HG03039 (cell line): ENCODE results near the gene TMEM123.
"Not testable (repeated sequence)": the region's sequence is repeated elsewhere in the genome, so short reads cannot be mapped to it uniquely, and the experiment has no call there.

ENCODE experiments used
- ATAC-seq: cut with Tn5 transposase; IDR thresholded peaks from one replicate; pipeline ENCODE4 v1.9.1; 2021; ENCODE audit warnings: mild to moderate bottlenecking, moderate library complexity; ENCODE audit not compliant: unreplicated experiment

TMEM123 gene

GRCh38 chr11:102449651-102450570, 2.7 kb downstream of the TMEM123 start:
- ATAC-seq: no peak

DNA sequence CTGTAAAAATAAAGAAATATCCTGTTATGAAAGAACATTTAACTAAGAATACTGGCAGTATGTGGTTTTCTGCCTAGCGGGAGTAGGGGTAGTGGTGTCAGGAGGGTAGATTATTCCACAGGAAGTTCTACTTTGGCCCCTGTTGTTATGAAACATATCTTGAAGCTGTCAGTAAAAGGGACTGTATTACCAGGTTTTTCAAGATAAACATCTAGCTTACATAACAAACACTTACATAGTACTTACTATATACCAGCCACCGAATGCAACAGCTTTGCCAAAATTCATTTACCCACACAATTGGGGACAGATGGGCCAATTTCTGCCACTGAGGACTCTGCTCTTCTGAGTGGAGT, 3.7 kb downstream of the TMEM123 start:
- ATAC-seq: no peak

DNA sequence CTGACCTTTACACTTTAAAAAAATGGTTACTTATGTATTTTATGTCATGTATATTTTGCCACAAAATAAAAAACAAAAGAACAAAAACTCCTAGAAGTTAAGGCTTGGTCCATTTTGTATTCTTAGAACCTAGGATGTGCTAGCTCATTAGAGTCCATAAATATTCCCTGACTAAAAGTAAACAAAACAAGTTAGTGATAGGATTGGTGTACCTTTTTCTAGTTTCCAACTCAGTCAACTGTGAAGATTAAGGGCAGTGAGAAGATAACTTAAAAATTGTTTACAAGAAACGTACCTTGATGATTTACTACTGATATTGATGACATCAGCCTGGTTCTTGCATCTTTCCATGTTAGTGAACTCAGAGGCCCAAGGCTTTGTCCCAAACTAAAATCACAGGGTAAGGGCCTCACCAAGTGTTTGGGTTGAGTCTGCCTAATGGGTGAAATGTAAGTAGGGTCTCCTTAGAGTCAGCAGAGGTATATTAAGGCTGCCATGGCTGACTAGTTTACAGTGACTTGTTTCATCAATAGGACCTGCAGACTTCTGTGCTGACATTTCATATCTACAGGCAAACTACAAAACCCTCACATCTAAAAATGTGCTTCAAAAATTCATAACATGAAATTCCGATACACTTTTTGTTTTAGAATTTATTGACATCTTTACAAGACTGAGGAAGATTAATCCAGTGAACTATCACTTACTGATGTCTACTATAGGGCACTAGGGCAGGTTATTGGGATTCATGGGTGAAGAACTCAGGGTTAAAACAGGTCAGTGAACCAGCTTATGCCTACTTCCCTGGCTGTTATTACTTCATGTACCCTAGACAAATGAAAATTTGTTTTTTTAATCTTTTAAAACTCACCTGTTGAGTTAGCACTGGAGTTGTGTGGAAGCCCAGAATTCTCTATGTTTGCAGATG, 4.4 kb downstream of the TMEM123 start:
- no peak for ATAC-seq

DNA sequence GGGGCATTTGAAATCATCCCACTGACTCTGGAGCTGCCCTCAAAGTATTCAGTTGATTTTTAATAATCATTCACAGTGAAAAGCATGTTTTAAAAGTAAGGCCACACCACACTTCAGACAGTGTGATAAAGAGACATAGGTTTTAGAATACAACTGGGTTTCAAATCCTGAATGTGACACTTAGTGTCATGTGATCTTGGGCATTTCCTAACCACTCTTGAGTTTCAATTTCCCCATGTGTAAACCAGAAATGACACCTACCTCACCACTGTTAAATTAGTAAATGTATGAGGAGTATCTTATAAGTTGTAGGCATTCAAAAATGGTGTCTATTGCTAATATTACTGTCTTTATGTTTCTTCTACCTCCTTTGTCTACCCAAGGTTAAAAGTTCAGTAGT, 5.4 kb downstream of the TMEM123 start:
- no peak for ATAC-seq

GRCh38 chr11:102446606-102447005, 6.0 kb downstream of the TMEM123 start:
- ATAC-seq: no peak

DNA sequence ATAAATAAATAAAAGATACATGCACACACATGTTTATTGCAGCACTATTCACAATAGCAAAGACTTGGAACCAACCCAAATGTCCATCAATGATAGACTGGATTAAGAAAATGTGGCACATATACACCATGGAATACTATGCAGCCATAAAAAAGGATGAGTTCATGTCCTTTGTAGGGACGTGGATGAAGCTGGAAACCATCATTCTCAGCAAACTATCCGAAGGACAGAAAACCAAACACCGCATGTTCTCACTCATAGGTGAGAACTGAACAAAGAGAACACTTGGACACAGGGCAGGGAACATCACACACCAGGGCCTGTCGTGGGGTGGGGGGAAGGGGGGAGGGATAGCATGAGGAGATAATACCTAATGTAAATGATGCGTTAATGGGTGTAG, 7.9 kb downstream of the TMEM123 start:
- ATAC-seq: not testable (repeated sequence)

GRCh38 chr11:102444142-102444541, 8.4 kb downstream of the TMEM123 start:
- ATAC-seq: not testable (repeated sequence)

DNA sequence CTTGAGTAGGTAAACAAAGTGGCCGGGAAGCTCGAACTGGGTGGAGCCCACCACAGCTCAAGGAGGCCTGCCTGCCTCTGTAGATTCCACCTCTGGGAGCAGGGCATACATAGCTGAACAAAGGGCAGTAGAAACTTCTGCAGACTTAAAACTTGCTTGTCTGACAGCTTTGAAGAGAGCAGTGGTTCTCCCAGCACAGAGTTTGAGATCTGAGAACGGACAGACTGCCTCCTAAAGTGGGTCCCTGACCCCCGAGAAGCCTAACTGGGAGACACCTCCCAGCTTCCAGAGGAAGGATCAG, 13.6 kb downstream of the TMEM123 start:
- ATAC-seq: not testable (repeated sequence)

DNA sequence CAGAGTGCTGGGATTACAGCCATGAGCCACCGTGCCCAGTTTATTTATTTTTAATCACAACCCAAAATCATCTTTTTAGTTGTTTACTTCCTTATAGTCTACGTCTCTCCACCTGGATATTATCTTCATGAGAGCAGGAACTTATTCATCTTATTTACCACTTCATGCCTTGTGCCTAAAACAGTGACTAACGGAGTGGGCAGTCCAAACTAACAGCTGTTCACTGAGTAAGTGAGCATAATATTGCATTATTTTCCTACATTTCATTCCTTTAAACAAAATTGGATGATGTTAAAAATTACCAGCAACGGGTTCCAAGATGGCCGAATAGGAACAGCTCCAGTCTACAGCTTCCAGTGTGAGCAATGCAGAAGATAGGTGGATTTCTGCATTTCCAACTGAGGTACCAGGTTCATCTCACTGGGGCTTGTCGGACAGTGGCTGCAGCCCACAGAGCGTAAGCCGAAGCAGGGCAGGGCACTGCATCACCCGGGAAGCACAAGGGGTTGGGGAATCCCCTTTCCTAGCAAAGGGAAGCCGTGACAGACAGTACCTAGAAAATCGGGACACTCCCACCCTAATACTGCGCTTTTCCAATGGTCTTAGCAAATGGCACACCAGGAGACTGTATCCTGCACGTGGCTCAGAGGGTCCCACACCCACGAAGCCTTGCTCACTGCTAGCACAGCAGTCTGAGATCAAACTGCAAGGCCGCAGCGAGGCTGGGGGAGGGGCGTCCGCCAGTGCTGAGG, 14.1 kb downstream of the TMEM123 start:
- ATAC-seq: no peak

DNA sequence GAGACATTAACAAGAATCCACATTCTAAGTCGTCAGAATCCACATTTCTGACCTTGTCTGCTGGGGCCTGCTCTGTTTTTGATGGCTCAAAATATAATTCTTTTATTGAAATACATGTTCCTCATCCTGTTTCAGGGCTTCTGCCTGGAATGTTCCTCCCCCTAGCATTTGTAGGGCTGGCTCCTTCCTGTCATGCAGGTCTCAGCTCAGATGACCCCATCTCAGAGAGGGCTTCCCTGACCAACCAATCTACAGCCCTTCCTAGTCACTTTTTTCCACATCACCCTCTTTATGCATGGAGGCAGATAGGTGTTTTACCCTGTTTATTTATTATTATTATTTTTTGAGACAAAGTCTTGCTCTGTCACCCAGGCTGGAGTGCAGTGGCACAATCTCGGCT, 14.8 kb downstream of the TMEM123 start:
- no peak for ATAC-seq

GRCh38 chr11:102436976-102437375, 15.6 kb downstream of the TMEM123 start:
- no peak for ATAC-seq

DNA sequence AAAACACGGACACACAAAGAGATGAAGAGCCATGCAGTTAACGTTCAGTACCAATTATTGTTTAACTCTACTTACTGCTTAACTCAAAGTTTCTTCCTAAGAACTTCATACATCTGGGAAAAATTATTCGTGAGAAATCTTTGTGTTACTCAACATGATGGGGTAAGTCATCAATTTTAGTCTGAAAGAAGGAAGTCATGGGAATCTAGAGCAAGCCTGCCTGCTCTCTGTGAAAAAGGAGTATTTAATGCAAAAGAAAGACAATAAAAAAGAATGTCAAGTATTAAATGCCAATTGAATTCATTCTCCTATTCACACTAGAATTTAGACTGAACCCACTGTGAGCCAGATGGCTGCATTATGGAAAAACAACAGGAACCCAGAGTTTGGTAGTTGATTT, 16.0 kb downstream of the TMEM123 start:
- no peak for ATAC-seq

DNA sequence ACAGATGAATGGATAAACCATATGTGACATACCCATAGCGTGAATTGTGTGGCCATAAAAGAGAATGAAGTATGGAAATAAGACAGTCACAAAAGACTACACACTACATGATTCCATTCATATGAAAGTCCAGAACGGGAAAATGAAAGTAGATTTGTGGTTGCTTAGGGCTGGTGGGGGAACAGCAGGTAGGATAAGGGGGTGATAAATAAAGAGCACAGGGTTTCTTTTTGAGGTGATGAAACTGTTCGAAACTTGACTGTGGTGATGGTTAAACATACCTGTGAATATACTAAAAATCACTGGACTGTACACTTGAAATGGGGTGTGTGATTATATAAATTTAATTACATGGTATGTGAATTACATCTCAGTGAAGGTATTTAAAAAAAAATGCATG, 16.9 kb downstream of the TMEM123 start:
- no peak for ATAC-seq

DNA sequence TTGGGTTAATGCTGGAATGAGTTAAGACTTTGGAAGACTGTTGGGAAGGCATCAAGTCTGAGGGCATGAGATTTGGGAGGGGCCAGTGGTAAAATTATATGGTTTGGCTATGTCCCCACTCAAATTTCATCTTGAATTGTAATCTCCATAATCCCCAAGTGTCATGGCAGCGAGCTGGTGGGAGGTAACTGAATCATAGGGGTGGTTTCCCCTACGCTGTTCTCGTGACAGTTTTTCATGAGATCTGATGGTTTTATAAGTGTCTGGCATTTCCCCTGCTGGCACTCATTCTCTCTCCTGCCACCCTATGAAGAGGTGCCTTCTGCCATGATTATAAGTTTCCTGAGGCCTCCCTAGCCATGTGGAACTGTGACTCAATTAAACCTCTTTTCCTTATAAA, 19.0 kb downstream of the TMEM123 start:
- not testable (repeated sequence) for ATAC-seq

- not testable (repeated sequence) for ATAC-seq
Observed at GRCh38 chr11:102432560-102432959, 20.0 kb downstream of the TMEM123 start.

DNA sequence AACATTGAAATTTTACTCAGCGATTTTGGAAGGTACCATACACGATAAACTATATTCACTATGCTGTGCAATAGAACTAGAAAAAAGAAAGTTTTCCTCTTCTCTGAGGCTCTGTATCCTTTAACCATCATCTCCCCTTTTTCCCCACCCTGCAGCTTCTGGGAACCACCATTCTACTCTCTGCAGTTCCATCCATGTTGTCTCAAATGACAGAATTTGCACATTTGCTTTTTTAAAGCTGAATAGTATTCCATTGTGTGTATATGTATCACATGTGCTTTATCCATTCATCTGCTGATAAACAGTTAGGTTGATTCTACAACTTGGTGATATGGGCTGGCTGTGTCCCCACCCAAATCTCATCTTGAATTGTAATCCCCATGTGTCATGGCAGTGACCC, 21.2 kb downstream of the TMEM123 start:
- ATAC-seq: no peak

GRCh38 chr11:102430158-102430836, 22.3 kb downstream of the TMEM123 start:
- ATAC-seq: peak; percentile 87

DNA sequence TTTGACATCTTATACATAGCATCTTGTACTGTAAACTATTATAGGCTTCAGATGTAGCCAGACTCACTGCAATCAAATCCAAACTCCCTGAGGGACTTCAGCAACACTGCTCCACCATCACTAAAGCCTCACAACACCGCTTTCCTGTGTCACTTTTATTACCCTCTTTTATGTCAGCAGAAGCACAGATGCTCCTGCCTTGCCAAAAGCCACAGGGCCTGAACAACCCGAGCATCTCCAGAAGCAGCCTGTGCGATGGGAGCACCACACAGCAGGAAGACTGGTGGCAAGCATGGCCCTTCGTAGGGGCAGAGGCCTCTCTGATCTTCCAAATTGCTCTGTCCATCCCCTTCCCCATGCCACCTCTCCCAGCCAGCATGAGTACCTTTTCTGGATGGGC, 22.9 kb downstream of the TMEM123 start:
- ATAC-seq: no peak

DNA sequence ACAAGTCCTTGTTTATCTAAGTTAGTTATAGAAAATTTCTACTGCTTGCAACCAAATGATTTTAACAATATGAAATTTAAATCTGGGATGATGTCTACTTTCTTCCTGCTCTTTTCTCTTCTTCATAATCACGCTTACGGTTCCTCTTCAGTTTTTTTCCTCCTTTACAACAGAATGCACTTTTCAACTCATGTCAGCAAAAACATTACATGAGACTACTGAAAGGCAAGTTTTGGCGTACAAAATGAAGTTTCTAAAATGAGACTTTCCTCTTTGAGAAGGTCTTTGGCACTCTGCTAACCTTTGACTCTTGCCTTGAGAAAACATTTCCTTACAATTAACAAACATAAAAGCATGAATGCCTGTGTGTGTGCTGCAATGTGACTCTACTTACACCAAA, 23.3 kb downstream of the TMEM123 start:
- no peak for ATAC-seq

DNA sequence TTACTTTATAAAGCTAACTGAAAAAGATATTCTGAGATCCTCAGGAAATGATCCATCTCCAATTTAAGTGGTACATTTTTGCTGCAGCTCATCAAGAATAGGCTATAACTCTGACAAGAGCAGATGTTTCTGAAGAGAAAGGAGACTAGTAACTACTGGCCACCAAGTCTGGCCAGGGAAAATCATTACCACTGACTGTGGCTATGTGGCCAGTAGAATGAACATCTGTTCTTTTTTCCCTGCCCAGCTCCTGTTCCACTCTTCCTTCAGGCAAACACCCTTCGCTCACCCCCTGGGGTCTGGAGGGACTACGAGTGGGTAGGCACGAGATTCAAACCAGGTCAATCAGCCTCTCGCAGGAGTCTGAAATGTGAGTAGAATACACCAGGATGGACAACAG, 23.9 kb downstream of the TMEM123 start:
- no peak for ATAC-seq

DNA sequence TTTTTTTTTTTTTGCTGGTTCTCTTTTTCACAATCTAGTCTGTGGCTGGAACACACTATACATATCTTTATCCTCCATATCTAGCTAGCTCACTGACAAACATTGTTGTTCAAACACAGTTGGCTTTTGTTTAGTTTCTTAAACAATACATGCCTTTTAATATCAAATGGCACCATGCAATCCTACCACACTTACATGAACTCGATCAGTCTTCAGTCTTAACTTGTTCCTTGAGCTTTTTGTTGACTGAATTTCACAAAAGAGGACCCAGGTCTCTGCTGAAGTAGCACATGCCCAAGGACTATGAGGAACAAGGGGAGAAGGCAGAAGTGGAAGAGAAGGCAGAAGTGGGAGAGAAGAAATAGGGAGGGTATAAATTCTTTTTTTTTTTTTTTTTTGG, 25.5 kb downstream of the TMEM123 start:
- ATAC-seq: no peak
